A549 (cell line): Measurements from ENCODE around the gene EYA2.

Experiments
- CBX2 ChIP-seq: fragments of 200-600 bp; sonication (generic); IDR thresholded peaks from 2 replicates; pipeline ENCODE4 v1.6.1; 2016; ENCODE audit warnings: low read depth, mild to moderate bottlenecking, borderline replicate concordance
- HDAC2 ChIP-seq: fragments of 200-600 bp; sonication (generic); IDR thresholded peaks from 2 replicates; pipeline ENCODE4 v1.6.1; 2016
- JUNB ChIP-seq: fragments of >200 bp; sonication (Bioruptor Twin); formaldehyde crosslinking; IDR thresholded peaks from 2 replicates; pipeline ENCODE4 v1.6.1; 2016
- KDM5A ChIP-seq: fragments of 200-600 bp; sonication (generic); IDR thresholded peaks from 2 replicates; pipeline ENCODE4 v1.6.1; 2016; ENCODE audit warnings: antibody characterized with exemption, mild to moderate bottlenecking
- MYC ChIP-seq: IDR thresholded peaks from 2 replicates; pipeline ENCODE4 v1.6.1; 2012; ENCODE audit warnings: mild to moderate bottlenecking, inconsistent platforms, low read length, improper control_type of control experiment, borderline replicate concordance
- RAD21 ChIP-seq, 2 experiments: fragments of >200 bp in 1 of 2; sonication (Bioruptor Twin) in 1 of 2; formaldehyde crosslinking in 1 of 2; IDR thresholded peaks in 1 of 2; conservative IDR thresholded peaks in 1 of 2; 2 replicates in 1 of 2; 3 replicates in 1 of 2; pipeline ENCODE4 v1.6.1; 2012 to 2018; ENCODE audit warnings: inconsistent platforms in 1 of 2
- RFX5 ChIP-seq: fragments of 450-650 bp; IDR thresholded peaks from 2 replicates; pipeline ENCODE4 v1.7.1; 2014; ENCODE audit warnings: antibody characterized with exemption, mild to moderate bottlenecking, moderate library complexity
- USF2 ChIP-seq: fragments of 450-650 bp; IDR thresholded peaks from 2 replicates; pipeline ENCODE4 v1.6.1; 2014; ENCODE audit warnings: antibody characterized with exemption
- TF ChIP-seq, protein P1 (sequence below): fragments of >200 bp; sonication (Bioruptor Twin); formaldehyde crosslinking; IDR thresholded peaks from 2 replicates; pipeline ENCODE4 v1.6.1; 2016
- TF ChIP-seq, protein P2 (sequence below): fragments of >200 bp; sonication (Bioruptor Twin); formaldehyde crosslinking; IDR thresholded peaks from 3 replicates; pipeline ENCODE4 v1.5.1; 2016

GRCh38 chr20:46973766-46974165 lies 79.1 kb downstream of the EYA2 start:
- TF ChIP-seq, protein P1, sequence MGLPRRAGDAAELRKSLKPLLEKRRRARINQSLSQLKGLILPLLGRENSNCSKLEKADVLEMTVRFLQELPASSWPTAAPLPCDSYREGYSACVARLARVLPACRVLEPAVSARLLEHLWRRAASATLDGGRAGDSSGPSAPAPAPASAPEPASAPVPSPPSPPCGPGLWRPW = no peak
- TF ChIP-seq, protein P2, sequence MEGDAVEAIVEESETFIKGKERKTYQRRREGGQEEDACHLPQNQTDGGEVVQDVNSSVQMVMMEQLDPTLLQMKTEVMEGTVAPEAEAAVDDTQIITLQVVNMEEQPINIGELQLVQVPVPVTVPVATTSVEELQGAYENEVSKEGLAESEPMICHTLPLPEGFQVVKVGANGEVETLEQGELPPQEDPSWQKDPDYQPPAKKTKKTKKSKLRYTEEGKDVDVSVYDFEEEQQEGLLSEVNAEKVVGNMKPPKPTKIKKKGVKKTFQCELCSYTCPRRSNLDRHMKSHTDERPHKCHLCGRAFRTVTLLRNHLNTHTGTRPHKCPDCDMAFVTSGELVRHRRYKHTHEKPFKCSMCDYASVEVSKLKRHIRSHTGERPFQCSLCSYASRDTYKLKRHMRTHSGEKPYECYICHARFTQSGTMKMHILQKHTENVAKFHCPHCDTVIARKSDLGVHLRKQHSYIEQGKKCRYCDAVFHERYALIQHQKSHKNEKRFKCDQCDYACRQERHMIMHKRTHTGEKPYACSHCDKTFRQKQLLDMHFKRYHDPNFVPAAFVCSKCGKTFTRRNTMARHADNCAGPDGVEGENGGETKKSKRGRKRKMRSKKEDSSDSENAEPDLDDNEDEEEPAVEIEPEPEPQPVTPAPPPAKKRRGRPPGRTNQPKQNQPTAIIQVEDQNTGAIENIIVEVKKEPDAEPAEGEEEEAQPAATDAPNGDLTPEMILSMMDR = no peak
- TF ChIP-seq JUNB (no peak), HDAC2 (no peak), MYC (no peak), RFX5 (no peak), USF2 (no peak), RAD21 (conservative IDR thresholded peaks at IDR 0.05 in 1 of 2, IDR thresholded peaks at IDR 0.05 in 1 of 2) (no peak), KDM5A (no peak), CBX2 (no peak)
